Measurements from ENCODE around the gene THRB. TPM values are rescaled to one million over a fixed set of nuclear protein-coding genes. Genes with fewer than 3 reads are reported as not detected.

THRB gene
- total RNA-seq, 1 donor from 2014 or later: 0.56 TPM

DNA sequence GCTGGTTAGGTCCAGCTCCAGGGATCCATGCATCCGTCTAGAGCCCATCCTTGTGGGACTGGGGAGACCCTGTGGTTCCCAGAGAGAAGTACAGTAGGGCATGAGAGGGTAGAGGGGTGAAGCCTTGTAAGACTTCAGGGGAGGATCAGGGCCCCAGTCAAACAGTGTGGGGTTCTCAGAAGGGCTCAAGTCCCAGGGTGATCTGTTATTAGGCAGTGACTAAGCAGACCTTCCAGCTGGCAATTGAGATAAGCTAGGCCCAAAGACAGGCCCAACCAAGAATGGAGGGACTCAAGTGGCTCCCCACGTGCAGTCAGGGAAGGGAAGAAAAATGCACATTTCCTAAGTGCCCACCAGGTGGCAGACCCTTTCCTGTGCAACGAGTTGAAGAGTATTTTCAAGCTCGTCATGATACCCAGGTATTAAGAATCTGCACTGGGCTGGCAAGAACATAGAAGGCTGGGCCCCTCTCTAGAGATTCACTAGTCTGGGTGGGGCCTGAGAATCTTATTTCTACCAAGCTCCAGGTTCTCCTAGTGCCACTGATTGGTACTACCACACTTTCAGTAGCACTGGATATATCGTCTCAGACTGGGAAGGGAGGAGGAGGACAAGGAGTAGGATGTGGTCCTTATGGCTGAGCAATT, 308.8 kb downstream of the THRB start:
- Mint-ChIP-seq H3K9me3 (ENCODE audit: unreplicated experiment) (no peaks in the 10 kb centered on the region), H3K4me3 (ENCODE audit: unreplicated experiment) (no peak overlapping the region), H3K4me1 (ENCODE audit: low read depth, unreplicated experiment) (no peaks in the 10 kb centered on the region), H3K36me3 (ENCODE audit: unreplicated experiment) (no peaks in the 10 kb centered on the region), H3K27me3 (ENCODE audit: unreplicated experiment) (no peaks in the 10 kb centered on the region), H3K27ac (ENCODE audit: unreplicated experiment) (no peak overlapping the region)
- DNase-seq: peak; percentile 31
- TF ChIP-seq, protein P1, sequence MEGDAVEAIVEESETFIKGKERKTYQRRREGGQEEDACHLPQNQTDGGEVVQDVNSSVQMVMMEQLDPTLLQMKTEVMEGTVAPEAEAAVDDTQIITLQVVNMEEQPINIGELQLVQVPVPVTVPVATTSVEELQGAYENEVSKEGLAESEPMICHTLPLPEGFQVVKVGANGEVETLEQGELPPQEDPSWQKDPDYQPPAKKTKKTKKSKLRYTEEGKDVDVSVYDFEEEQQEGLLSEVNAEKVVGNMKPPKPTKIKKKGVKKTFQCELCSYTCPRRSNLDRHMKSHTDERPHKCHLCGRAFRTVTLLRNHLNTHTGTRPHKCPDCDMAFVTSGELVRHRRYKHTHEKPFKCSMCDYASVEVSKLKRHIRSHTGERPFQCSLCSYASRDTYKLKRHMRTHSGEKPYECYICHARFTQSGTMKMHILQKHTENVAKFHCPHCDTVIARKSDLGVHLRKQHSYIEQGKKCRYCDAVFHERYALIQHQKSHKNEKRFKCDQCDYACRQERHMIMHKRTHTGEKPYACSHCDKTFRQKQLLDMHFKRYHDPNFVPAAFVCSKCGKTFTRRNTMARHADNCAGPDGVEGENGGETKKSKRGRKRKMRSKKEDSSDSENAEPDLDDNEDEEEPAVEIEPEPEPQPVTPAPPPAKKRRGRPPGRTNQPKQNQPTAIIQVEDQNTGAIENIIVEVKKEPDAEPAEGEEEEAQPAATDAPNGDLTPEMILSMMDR (IDR thresholded peaks at IDR 0.05; ENCODE audit: partially characterized antibody, unreplicated experiment): peak; percentile 74

- TF ChIP-seq, protein P1 (IDR thresholded peaks at IDR 0.05; ENCODE audit: partially characterized antibody, unreplicated experiment): no peak
- no peaks in the 10 kb centered on the region for H3K36me3 Mint-ChIP-seq (ENCODE audit: unreplicated experiment)
- H3K9me3 Mint-ChIP-seq (ENCODE audit: unreplicated experiment): no peaks in the 10 kb centered on the region
- no peaks in the 10 kb centered on the region for H3K4me1 Mint-ChIP-seq (ENCODE audit: low read depth, unreplicated experiment)
- no peak overlapping the region for H3K27ac Mint-ChIP-seq (ENCODE audit: unreplicated experiment)
- DNase-seq: no peak
- no peaks in the 10 kb centered on the region for H3K27me3 Mint-ChIP-seq (ENCODE audit: unreplicated experiment)
- H3K4me3 Mint-ChIP-seq (ENCODE audit: unreplicated experiment): no peak overlapping the region
These were observed 310.0 kb downstream of the THRB start for GRCh38 chr3:24184528-24185176.

DNA sequence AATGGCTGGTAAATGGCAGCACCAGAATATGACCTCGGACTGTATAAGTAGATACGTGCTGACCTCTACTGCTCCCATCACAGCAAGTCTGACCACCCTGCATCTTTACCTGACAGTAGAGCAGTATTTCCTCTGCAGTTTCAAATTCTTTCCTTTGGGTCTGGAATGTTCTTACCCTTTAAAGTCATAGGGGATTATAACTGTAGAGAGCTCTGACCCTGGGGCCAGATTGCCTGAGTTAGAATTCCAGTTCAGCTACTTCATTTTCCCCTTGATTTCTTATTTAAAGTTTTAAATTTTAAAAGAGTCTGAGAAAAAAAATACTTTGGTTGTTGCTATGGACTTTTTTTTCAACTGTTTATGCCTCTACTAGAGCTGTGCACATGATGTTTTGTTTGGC, 311.9 kb downstream of the THRB start:
- TF ChIP-seq, protein P1 (IDR thresholded peaks at IDR 0.05; ENCODE audit: partially characterized antibody, unreplicated experiment): no peak
- no peaks in the 10 kb centered on the region for H3K9me3 Mint-ChIP-seq (ENCODE audit: unreplicated experiment)
- no peak overlapping the region for H3K27ac Mint-ChIP-seq (ENCODE audit: unreplicated experiment)

DNA sequence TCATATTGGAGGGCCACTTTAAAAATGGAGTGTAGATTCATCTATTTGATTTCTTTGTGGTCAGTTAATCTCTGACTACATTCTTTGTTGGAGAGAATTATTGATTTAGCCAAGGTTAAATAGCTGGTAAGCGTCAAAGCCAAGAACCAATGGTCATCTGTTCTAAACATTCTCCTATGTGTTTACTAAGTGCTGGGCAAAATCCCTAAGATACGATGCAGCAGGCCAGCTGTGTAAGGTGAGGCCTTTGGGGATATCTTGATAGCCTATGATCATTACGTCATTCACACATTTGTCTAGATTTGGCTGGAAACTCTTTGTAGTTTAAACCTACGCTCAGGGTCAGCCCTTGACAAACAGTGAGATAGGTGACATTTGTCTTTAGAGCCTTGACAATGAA, 313.4 kb downstream of the THRB start:
- TF ChIP-seq, protein P1 (IDR thresholded peaks at IDR 0.05; ENCODE audit: partially characterized antibody, unreplicated experiment): no peak
- Mint-ChIP-seq H3K4me3 (ENCODE audit: unreplicated experiment) (no peak overlapping the region), H3K4me1 (ENCODE audit: low read depth, unreplicated experiment) (no peaks in the 10 kb centered on the region), H3K27me3 (ENCODE audit: unreplicated experiment) (no peaks in the 10 kb centered on the region), H3K36me3 (ENCODE audit: unreplicated experiment) (no peaks in the 10 kb centered on the region), H3K9me3 (ENCODE audit: unreplicated experiment) (no peaks in the 10 kb centered on the region), H3K27ac (ENCODE audit: unreplicated experiment) (no peak overlapping the region)
- no peak for DNase-seq

More for the DNA sequence above, 311.9 kb downstream of the THRB start:
- no peak for DNase-seq
- Mint-ChIP-seq H3K27me3 (ENCODE audit: unreplicated experiment) (no peaks in the 10 kb centered on the region), H3K36me3 (ENCODE audit: unreplicated experiment) (no peaks in the 10 kb centered on the region), H3K4me3 (ENCODE audit: unreplicated experiment) (no peak overlapping the region), H3K4me1 (ENCODE audit: low read depth, unreplicated experiment) (no peaks in the 10 kb centered on the region)

- TF ChIP-seq, protein P1 (IDR thresholded peaks at IDR 0.05; ENCODE audit: partially characterized antibody, unreplicated experiment): no peak
- Mint-ChIP-seq H3K27ac (ENCODE audit: unreplicated experiment) (no peak overlapping the region), H3K36me3 (ENCODE audit: unreplicated experiment) (no peaks in the 10 kb centered on the region), H3K9me3 (ENCODE audit: unreplicated experiment) (no peaks in the 10 kb centered on the region), H3K4me1 (ENCODE audit: low read depth, unreplicated experiment) (no peaks in the 10 kb centered on the region), H3K27me3 (ENCODE audit: unreplicated experiment) (no peaks in the 10 kb centered on the region), H3K4me3 (ENCODE audit: unreplicated experiment) (no peak overlapping the region)
- no peak for DNase-seq
These were observed 314.0 kb downstream of the THRB start for GRCh38 chr3:24180616-24181015.

Measured in glutamatergic neuron (in vitro differentiated cells).